B cell (primary cell): ENCODE data around the gene SUGCT. TPM values are rescaled to one million over a fixed set of nuclear protein-coding genes. Genes with fewer than 3 reads are reported as not detected.

ENCODE experiments used
- ATAC-seq: fragments of 200-7000 bp; cut with Tn5 transposase; one replicate; pipeline ENCODE4 v1.10.0; 2021; ENCODE audit warnings: low read depth, mild to moderate bottlenecking, moderate number of reproducible peaks, moderate library complexity
- CTCF ChIA-PET: fragments of 350-600 bp; sonication (Branson Sonifier 250); formaldehyde crosslinking; loops from one replicate; lab custom pipeline; 2021; ENCODE audit warnings: antibody characterized with exemption, inconsistent platforms; lab: Charles Lee
- POLR2A ChIA-PET: fragments of 350-600 bp; sonication (Branson Sonifier 250); formaldehyde crosslinking; loops from one replicate; lab custom pipeline; 2021; ENCODE audit warnings: antibody characterized with exemption; lab: Charles Lee
- DNase-seq: peaks from one replicate; pipeline ENCODE4 v3.0.0; 2013
- H2AFZ ChIP-seq: 2 replicates; pipeline ENCODE4 v1.6.1; 2012; ENCODE audit warnings: mild to moderate bottlenecking, low read depth, low read length; ENCODE audit not compliant: insufficient read depth, poor library complexity, severe bottlenecking
- H3K27ac ChIP-seq, 2 donors: 1 replicate in 1 of 2; 2 replicates in 1 of 2; pipeline ENCODE4 v1.5.1; 2012 to 2013; ENCODE audit warnings: low read length in 2 of 2, mild to moderate bottlenecking in 2 of 2, moderate library complexity in 1 of 2
- H3K27me3 ChIP-seq, 4 experiments: fragments of 200-600 bp in 1 of 4; sonication (generic) in 1 of 4; replicated peaks in 1 of 4; 1 replicate in 2 of 4; 2 replicates in 2 of 4; pipeline versions ENCODE4 v1.6.1 to v1.7.0; 2013 to 2016; ENCODE audit warnings: low read length in 3 of 4, mild to moderate bottlenecking in 2 of 4, mixed read lengths in 1 of 4, moderate library complexity in 1 of 4; ENCODE audit not compliant: insufficient read depth in 4 of 4, control insufficient read depth in 3 of 4; ENCODE audit errors: control extremely low read depth in 1 of 4
- H3K36me3 ChIP-seq, 2 experiments: replicated peaks in 1 of 2; 1 replicate in 1 of 2; 2 replicates in 1 of 2; pipeline versions ENCODE4 v1.6.1 to v1.7.1; 2013; ENCODE audit warnings: low read length in 1 of 2; ENCODE audit not compliant: insufficient read depth in 2 of 2, control insufficient read depth in 1 of 2; ENCODE audit errors: control extremely low read depth in 1 of 2, extremely low read depth in 1 of 2
- H3K4me1 ChIP-seq, 2 donors: fragments of 200-600 bp in 1 of 2; sonication (generic) in 1 of 2; 1 replicate in 1 of 2; 2 replicates in 1 of 2; pipeline versions ENCODE4 v1.5.1 to v1.6.1; 2013 to 2017; ENCODE audit warnings: low read length in 2 of 2; ENCODE audit not compliant: control insufficient read depth in 2 of 2, insufficient read depth in 2 of 2
- H3K4me2 ChIP-seq: replicated peaks from 2 replicates; pipeline ENCODE3; 2012; ENCODE audit warnings: mild to moderate bottlenecking, low read depth, low read length; ENCODE audit not compliant: poor library complexity, severe bottlenecking
- H3K4me3 ChIP-seq, 5 experiments: fragments of 200-600 bp in 1 of 5; sonication (generic) in 1 of 5; 1 replicate in 3 of 5; 2 replicates in 2 of 5; pipeline versions ENCODE4 v1.5.1 to v1.7.0; 2011 to 2016; ENCODE audit warnings: low read length in 4 of 5, mild to moderate bottlenecking in 4 of 5, low read depth in 2 of 5, control low read depth in 1 of 5, moderate library complexity in 1 of 5; ENCODE audit not compliant: insufficient read depth in 1 of 5; ENCODE audit errors: control extremely low read depth in 1 of 5, extremely low read depth in 1 of 5
- H3K79me2 ChIP-seq: fragments of 200-600 bp; sonication (generic); one replicate; pipeline ENCODE4 v1.6.0; 2016; ENCODE audit warnings: low read length; ENCODE audit not compliant: control insufficient read depth, insufficient read depth
- H3K9ac ChIP-seq: fragments of 200-600 bp; sonication (generic); 2 replicates; pipeline ENCODE4 v1.6.1; 2017; ENCODE audit warnings: mild to moderate bottlenecking, low read length, moderate library complexity
- H3K9me3 ChIP-seq, 3 donors: one replicate each; pipeline versions ENCODE4 v1.6.1 to v1.7.1; 2013; ENCODE audit warnings: low read length in 2 of 3; ENCODE audit not compliant: control insufficient read depth in 2 of 3, insufficient read depth in 1 of 3; ENCODE audit errors: control extremely low read depth in 1 of 3
- H4K20me1 ChIP-seq: 2 replicates; pipeline ENCODE4 v1.6.0; 2012; ENCODE audit warnings: mild to moderate bottlenecking, low read length; ENCODE audit not compliant: insufficient read depth, control insufficient read depth, poor library complexity, severe bottlenecking
- H3K27ac Mint-ChIP-seq: one replicate; pipeline ENCODE4 v1.8.0; 2021; ENCODE audit warnings: mixed read lengths
- H3K27me3 Mint-ChIP-seq: one replicate; pipeline ENCODE4 v1.8.0; 2021; ENCODE audit warnings: mixed read lengths
- H3K4me1 Mint-ChIP-seq: one replicate; pipeline ENCODE4 v1.8.0; 2021; ENCODE audit warnings: mixed read lengths
- H3K4me3 Mint-ChIP-seq: one replicate; pipeline ENCODE4 v1.8.0; 2021; ENCODE audit warnings: mixed read lengths
- H3K9me3 Mint-ChIP-seq: one replicate; pipeline ENCODE4 v1.8.0; 2022; ENCODE audit warnings: mixed read lengths; ENCODE audit not compliant: insufficient read depth
- EZH2 ChIP-seq: IDR thresholded peaks from 2 replicates; pipeline ENCODE4 v1.6.1; 2012; ENCODE audit warnings: borderline replicate concordance, low read depth, mild to moderate bottlenecking, moderate library complexity, low read length; ENCODE audit not compliant: insufficient read depth, poor library complexity, severe bottlenecking
- WGBS: methylation state at CpG from one replicate; pipeline ENCODE4 v1.1.5; 2013; ENCODE audit warnings: missing lambda C conversion rate; ENCODE audit not compliant: insufficient coverage; 5-methylcytosine and 5-hydroxymethylcytosine counted together
- intact Hi-C: fragments of 100-400 bp; cut with micrococcal nuclease; formaldehyde crosslinking; loops from one replicate; pipeline ENCODE4 v1.10.0; 2022
- polyA plus RNA-seq: library from polyadenylated mRNA; depleted of rRNA; stranded (reverse); fragments of >200 nt; gene quantifications from 2 replicates; pipeline ENCODE4 v1.2.3, GENCODE V29; 2012
- total RNA-seq, 2 donors: library from RNA; stranded (reverse); fragments of 120-200 nt in 1 of 2; gene quantifications; 1 replicate in 1 of 2; 2 replicates in 1 of 2; pipeline versions ENCODE4 v1.2.3 to v1.2.4, GENCODE V29; 2013 to 2022
- TF ChIP-seq, protein P1 (sequence below): fragments of 200-600 bp; IDR thresholded peaks from one replicate; pipeline ENCODE4 v1.8.0; 2022; ENCODE audit warnings: antibody characterized with exemption, mild to moderate bottlenecking

The SUGCT gene
- total and polyA plus RNA-seq, 2 donors (not counting 1 experiment from before 2014, with no cell fraction given), result 0.19 to 0.86 TPM

DNA sequence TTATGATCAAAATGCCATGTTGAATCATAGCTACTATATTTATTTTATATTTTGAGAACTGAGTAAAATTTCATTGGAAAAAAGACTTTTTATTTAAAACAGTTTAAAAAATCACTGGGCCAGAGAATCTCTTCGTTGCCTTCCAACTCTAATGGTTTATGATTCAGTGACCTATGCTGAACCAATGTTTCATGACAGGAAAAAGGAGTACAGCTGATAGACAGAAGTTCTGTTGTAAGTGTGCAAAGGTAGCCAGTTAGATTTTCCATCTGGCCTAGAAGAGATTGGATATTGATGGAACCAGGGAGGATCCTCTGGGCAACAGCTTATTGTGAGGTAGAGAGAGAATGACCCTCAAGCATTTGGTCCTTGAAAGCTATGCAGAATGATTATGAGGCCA lies 745.8 kb downstream of the SUGCT start:
- H3K4me1 ChIP-seq, result no peaks in the 10 kb centered on the region
- H3K4me2 ChIP-seq, result no peak overlapping the region
- intact Hi-C loops, result no loop called here
- no CpG with 5 or more reads among the region's 1 CpG for WGBS
- no peaks in the 10 kb centered on the region for H4K20me1 ChIP-seq
- no peak for ATAC-seq
- H3K36me3 ChIP-seq, result no peaks in the 10 kb centered on the region
- no peaks in the 10 kb centered on the region for H3K9me3 Mint-ChIP-seq
- H3K4me3 ChIP-seq, result no peak overlapping the region
- no peaks in the 10 kb centered on the region for H3K27me3 Mint-ChIP-seq
- no peak overlapping the region for H3K4me3 Mint-ChIP-seq
- H3K4me1 Mint-ChIP-seq, result no peaks in the 10 kb centered on the region
- H3K27ac Mint-ChIP-seq, result no peak overlapping the region
- ChIA-PET CTCF (no interaction called here), POLR2A (no interaction called here)
- H3K9ac ChIP-seq, result no peak overlapping the region
- H3K27me3 ChIP-seq, result no peaks in the 10 kb centered on the region
- H3K79me2 ChIP-seq, result no peaks in the 10 kb centered on the region
- H3K27ac ChIP-seq, result no peak overlapping the region
- H3K9me3 ChIP-seq, result no peaks in the 10 kb centered on the region
- no peak for TF ChIP-seq EZH2
- TF ChIP-seq, protein P1, sequence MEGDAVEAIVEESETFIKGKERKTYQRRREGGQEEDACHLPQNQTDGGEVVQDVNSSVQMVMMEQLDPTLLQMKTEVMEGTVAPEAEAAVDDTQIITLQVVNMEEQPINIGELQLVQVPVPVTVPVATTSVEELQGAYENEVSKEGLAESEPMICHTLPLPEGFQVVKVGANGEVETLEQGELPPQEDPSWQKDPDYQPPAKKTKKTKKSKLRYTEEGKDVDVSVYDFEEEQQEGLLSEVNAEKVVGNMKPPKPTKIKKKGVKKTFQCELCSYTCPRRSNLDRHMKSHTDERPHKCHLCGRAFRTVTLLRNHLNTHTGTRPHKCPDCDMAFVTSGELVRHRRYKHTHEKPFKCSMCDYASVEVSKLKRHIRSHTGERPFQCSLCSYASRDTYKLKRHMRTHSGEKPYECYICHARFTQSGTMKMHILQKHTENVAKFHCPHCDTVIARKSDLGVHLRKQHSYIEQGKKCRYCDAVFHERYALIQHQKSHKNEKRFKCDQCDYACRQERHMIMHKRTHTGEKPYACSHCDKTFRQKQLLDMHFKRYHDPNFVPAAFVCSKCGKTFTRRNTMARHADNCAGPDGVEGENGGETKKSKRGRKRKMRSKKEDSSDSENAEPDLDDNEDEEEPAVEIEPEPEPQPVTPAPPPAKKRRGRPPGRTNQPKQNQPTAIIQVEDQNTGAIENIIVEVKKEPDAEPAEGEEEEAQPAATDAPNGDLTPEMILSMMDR, result no peak
- DNase-seq, result no peak
- H2AFZ ChIP-seq, result no peak overlapping the region

DNA sequence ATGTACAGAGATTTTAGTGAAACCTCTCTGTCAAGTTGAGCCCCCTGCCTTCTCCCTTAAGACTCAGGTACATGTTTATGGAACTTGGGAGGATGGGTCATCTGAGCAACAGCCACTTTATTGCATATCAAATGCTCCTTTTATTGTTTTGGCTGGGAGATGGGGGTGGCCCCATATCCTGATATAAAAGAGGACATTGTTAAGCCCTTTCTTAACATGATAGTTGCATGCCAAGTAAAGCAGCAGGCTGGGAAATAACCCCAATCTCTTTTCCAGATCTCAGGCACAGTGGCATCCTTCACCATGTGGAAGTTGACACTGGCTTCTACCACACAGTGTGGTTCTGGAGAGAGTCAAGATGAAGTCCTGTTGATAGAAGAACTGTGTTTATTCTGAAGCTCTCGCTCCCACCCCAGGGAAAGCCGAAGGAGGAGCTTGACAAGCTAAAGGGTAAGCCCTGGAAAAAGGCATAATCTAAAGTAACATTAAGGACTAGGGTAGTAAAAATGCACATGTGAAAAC lies 746.7 kb downstream of the SUGCT start:
- intact Hi-C loops, result no loop called here
- Histone ChIP-seq H2AFZ (no peak overlapping the region), H3K9ac (no peak overlapping the region), H3K4me2 (no peak overlapping the region), H3K9me3 (no peaks in the 10 kb centered on the region), H4K20me1 (no peaks in the 10 kb centered on the region), H3K27me3 (no peaks in the 10 kb centered on the region), H3K79me2 (no peaks in the 10 kb centered on the region), H3K4me1 (no peaks in the 10 kb centered on the region), H3K4me3 (no peak overlapping the region), H3K36me3 (no peaks in the 10 kb centered on the region), H3K27ac (no peak overlapping the region)
- no peak overlapping the region for H3K4me3 Mint-ChIP-seq
- WGBS, result 94% methylated on average over 2 of the region's 2 CpGs
- H3K27me3 Mint-ChIP-seq, result no peaks in the 10 kb centered on the region
- no peak overlapping the region for H3K27ac Mint-ChIP-seq
- no peaks in the 10 kb centered on the region for H3K9me3 Mint-ChIP-seq
- no peaks in the 10 kb centered on the region for H3K4me1 Mint-ChIP-seq
- ChIA-PET POLR2A (no interaction called here), CTCF (no interaction called here)
- no peak for TF ChIP-seq EZH2
- TF ChIP-seq, protein P1, result no peak
- DNase-seq (no peak), ATAC-seq (no peak)
